Measurements from ENCODE around the gene OPRL1.

DNA sequence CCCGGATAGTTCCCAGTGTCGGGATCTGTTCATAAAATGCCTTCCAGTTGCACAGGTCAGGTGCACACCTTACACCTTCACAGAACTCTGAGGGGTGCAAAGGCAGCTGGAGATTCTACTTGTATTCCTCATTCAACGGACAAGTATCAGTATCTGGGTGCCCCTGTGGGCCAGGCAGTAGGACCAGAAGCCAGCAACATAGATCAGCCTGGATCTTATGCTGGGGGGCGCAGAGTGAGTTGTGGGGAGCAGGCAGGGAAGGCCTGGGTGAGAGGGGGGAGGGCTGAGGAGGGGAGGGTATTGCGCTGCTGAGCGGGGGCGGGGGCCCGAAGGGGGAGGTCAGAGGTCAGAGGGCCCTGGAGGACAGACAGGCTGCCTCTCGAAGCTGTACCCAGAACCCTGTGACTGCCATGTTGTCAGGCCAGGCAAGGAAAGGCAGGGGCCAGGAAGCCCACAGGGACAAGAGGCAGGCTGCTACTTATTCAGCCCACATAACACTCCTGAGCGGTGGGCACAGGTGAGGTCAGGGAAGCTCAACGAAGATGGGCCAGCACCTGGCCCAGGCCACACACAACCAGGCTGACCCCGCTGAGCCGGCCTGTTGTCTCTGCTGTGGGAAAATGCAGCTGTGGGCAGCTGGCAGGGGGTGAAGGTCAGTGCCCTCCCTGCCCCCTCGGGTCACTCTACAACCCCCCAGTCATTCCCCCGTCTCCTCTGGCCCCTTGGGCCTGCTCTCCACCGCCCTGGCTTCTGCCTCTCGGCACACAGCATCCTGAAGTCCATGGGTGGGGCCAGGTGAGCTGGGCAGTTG is 1.1 kb downstream of the OPRL1 start:
- TF ChIP-seq POLR2AphosphoS5 (IDR thresholded peaks at IDR 0.05) (no peak), POLR2A (IDR thresholded peaks at IDR 0.05) (no peak)
- TF ChIP-seq, protein P1, sequence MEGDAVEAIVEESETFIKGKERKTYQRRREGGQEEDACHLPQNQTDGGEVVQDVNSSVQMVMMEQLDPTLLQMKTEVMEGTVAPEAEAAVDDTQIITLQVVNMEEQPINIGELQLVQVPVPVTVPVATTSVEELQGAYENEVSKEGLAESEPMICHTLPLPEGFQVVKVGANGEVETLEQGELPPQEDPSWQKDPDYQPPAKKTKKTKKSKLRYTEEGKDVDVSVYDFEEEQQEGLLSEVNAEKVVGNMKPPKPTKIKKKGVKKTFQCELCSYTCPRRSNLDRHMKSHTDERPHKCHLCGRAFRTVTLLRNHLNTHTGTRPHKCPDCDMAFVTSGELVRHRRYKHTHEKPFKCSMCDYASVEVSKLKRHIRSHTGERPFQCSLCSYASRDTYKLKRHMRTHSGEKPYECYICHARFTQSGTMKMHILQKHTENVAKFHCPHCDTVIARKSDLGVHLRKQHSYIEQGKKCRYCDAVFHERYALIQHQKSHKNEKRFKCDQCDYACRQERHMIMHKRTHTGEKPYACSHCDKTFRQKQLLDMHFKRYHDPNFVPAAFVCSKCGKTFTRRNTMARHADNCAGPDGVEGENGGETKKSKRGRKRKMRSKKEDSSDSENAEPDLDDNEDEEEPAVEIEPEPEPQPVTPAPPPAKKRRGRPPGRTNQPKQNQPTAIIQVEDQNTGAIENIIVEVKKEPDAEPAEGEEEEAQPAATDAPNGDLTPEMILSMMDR (IDR thresholded peaks at IDR 0.05), result no peak
